Activated CD8-positive, alpha-beta memory T cell treated with anti-CD3 and anti-CD28 coated beads for 36 hours (primary cell): Measurements from ENCODE around the gene ARAP1. TPM values are rescaled to one million over a fixed set of nuclear protein-coding genes. Genes with fewer than 3 reads are reported as not detected.

Experiments
- CTCF ChIA-PET: fragments of 350-600 bp; sonication (Branson Sonifier 250); formaldehyde crosslinking; loops from one replicate; lab custom pipeline; 2021; ENCODE audit warnings: antibody characterized with exemption; lab: Charles Lee
- POLR2A ChIA-PET: fragments of 350-600 bp; sonication (Branson Sonifier 250); formaldehyde crosslinking; loops from one replicate; lab custom pipeline; 2021; ENCODE audit warnings: antibody characterized with exemption; lab: Charles Lee
- total RNA-seq, 2 experiments: library from RNA; stranded (reverse); gene quantifications; one replicate each; pipeline ENCODE4 v1.2.3, GENCODE V29; 2021

ARAP1 gene
- total RNA-seq, 2 experiments from 2014 or later, result 66.7 to 68.5 TPM

- ChIA-PET POLR2A (interaction anchor here (0.7 to 1.2 kb wide), 3 partner anchors 14 to 72 kb away, joined by 3 to 4 read pairs (median 3); partner anchors contain the start of gene STARD10), CTCF (interaction anchor here (1.0 to 6.6 kb wide), 3 partner anchors 14 to 90 kb away, joined by 5 to 59 read pairs (median 5); partner anchors contain the start of gene STARD10)
Measured at GRCh38 chr11:72722050-72722748, 30.0 kb downstream of the ARAP1 start.

DNA sequence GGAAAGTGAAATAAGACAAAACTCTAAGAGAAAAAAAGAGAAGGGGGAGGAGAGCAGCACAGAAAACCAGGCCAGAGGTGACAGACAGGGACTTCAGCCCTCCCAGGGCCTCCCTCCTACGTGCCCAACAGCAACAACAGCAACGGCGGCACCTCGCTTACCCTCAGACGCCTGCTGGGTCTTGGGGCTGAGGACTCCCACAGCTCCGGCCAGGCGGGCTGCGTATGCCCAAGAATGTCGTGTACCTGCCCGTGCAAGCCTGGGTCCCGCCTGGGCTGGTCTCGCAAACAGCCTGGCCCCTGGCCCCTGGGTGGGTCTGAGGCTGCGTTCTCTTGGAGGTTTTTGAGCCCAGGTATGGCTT, 30.5 kb downstream of the ARAP1 start:
- POLR2A ChIA-PET, result interaction anchor here (1.2 kb wide), 1 partner anchor 71 kb away, joined by 3 read pairs; no protein-coding TSS in a partner anchor
- CTCF ChIA-PET, result interaction anchor here (1.4 to 6.6 kb wide), 3 partner anchors 71 to 91 kb away, joined by 3 to 59 read pairs (median 5); partner anchors contain the start of gene STARD10

- CTCF ChIA-PET, result interaction anchor here (1.0 to 1.4 kb wide), 3 partner anchors 71 to 92 kb away, joined by 3 read pairs; partner anchors contain the start of gene STARD10
- POLR2A ChIA-PET, result no interaction called here
Measured at GRCh38 chr11:72721276-72721675, 30.9 kb downstream of the ARAP1 start.

- ChIA-PET CTCF (interaction anchor here (1.0 to 1.4 kb wide), 3 partner anchors 72 to 92 kb away, joined by 3 read pairs; partner anchors contain the start of gene STARD10), POLR2A (no interaction called here)
Measured at GRCh38 chr11:72720784-72721183, 31.4 kb downstream of the ARAP1 start.

GRCh38 chr11:72720047-72720446, 32.2 kb downstream of the ARAP1 start:
- CTCF ChIA-PET, result interaction anchor here (1.0 kb wide), 1 partner anchor 93 kb away, joined by 3 read pairs; no protein-coding TSS in a partner anchor
- POLR2A ChIA-PET, result no interaction called here

- ChIA-PET POLR2A (no interaction called here), CTCF (no interaction called here)
Measured at GRCh38 chr11:72719551-72719950, 32.7 kb downstream of the ARAP1 start.

GRCh38 chr11:72719144-72719543, 33.1 kb downstream of the ARAP1 start:
- CTCF ChIA-PET, result no interaction called here
- POLR2A ChIA-PET, result no interaction called here

- CTCF ChIA-PET, result interaction anchor here (1.5 kb wide), 1 partner anchor 35 kb away, joined by 4 read pairs; no protein-coding TSS in a partner anchor
Measured at GRCh38 chr11:72718101-72718501, 34.1 kb downstream of the ARAP1 start.

DNA sequence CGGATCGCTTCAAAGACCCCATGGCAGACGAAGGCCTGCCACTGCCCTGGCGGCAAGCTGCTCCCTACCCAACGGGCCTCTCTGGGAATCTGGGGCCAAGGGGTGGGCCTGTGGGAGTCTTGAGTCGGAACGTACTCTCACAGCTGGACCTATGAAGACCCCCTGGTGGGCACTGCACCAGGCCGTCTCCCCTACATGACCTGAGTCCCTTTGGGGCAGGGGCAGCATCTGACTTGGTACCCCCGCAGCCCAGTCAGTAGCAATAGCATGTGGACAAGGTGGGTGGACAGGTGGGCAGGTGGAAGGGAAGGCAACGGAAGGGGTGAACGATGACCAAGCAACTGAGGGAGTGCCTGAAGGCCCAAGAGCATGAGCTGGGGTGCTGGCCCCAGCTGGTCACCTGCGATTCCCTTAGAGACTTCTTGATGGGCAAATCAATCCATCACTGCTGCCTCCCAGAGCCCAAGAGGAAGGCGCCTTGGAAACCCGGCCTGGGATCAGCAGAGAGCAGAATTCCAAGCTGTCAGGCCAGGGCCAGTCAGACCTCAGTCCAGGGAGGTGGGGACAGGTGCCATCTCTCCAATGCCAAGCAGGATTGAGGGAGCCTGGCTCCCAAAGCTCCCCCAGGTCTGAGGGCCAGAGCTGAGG, 35.3 kb downstream of the ARAP1 start:
- ChIA-PET CTCF (interaction anchor here (0.9 to 1.5 kb wide), 4 partner anchors 8 to 77 kb away, joined by 3 to 4 read pairs (median 4); partner anchors contain the start of gene STARD10), POLR2A (no interaction called here)

More at GRCh38 chr11:72718101-72718501, 34.1 kb downstream of the ARAP1 start:
- POLR2A ChIA-PET, result no interaction called here

DNA sequence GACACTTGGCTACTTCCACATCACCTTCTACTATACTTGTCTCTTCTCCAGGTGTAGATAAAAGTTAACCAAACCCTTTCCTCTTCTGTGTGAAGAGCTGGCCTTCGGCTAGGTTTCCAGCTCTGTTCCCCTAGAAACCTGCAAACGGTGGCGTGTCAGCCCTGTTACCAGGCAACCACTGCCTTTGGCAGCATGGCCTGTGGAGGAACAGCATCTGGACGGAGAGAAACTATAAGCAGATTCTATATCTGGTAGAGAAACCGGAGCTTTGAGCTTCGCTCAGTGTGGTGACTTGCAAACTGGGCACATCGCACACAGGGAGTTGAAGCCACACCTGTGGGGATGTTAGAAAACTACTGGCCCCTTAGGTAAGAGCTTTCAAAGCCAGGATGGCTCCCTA, 35.9 kb downstream of the ARAP1 start:
- CTCF ChIA-PET, result interaction anchor here (1.2 to 1.5 kb wide), 2 partner anchors 12 to 78 kb away, joined by 3 to 4 read pairs; partner anchors contain the start of gene STARD10

DNA sequence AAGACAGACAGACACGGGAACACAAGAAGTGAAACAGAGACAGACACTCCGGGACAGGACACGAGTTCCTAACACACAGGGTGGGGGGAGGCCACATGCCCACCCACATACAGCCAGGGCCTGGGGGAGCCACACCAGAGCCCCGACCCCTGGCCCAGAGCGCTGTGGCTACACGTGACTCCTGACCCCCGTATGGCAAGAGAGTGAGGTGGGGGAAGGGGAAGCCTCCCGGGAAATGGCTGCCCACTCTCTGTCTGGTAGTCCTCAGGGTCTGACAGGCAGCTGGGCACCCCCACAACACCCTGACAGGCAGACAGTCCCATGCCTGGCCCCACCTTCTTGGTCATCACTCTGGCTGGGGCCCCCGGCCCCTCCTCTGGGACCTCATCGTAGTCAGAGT, 39.4 kb downstream of the ARAP1 start:
- CTCF ChIA-PET, result no interaction called here
- POLR2A ChIA-PET, result no interaction called here

More for the DNA sequence above, 35.9 kb downstream of the ARAP1 start:
- POLR2A ChIA-PET, result interaction anchor here (0.6 kb wide), 1 partner anchor 21 kb away, joined by 3 read pairs; no protein-coding TSS in a partner anchor

- CTCF ChIA-PET, result no interaction called here
- POLR2A ChIA-PET, result no interaction called here
Measured at GRCh38 chr11:72712168-72712751, 39.9 kb downstream of the ARAP1 start.

- ChIA-PET CTCF (interaction anchor here (1.0 kb wide), 1 partner anchor 28 kb away, joined by 3 read pairs; no protein-coding TSS in a partner anchor), POLR2A (no interaction called here)
Measured at GRCh38 chr11:72711141-72711540, 41.1 kb downstream of the ARAP1 start.

DNA sequence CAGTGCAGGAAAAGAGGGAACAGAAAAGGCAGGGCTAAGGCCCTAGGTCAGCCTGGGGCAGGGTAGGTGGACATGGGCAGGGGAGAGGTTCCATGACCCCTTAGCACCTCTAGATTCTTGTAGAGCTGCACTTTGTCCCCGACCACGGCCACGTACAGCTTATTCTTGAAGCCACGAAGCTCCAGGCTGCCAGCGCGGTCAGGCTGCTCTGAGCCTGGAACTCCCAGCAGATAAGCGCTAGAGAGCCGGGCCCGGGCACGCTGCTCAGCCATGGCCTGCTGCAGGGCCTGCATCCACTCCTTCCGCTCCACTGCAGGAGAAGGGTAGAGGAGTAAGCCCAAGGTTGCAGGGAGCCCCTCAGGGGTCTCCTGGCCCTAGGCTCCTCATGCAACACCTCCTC, 41.9 kb downstream of the ARAP1 start:
- CTCF ChIA-PET, result interaction anchor here (1.0 kb wide), 1 partner anchor 27 kb away, joined by 3 read pairs; no protein-coding TSS in a partner anchor
- POLR2A ChIA-PET, result no interaction called here

GRCh38 chr11:72709478-72710238, 42.5 kb downstream of the ARAP1 start:
- ChIA-PET CTCF (interaction anchor here (0.7 to 1.0 kb wide), 2 partner anchors 26 to 687 kb away, joined by 3 read pairs; no protein-coding TSS in a partner anchor), POLR2A (no interaction called here)

GRCh38 chr11:72707032-72707431, 45.2 kb downstream of the ARAP1 start:
- CTCF ChIA-PET, result no interaction called here
- POLR2A ChIA-PET, result no interaction called here

- POLR2A ChIA-PET, result no interaction called here
- CTCF ChIA-PET, result no interaction called here
Measured at GRCh38 chr11:72706579-72706978, 45.6 kb downstream of the ARAP1 start.

DNA sequence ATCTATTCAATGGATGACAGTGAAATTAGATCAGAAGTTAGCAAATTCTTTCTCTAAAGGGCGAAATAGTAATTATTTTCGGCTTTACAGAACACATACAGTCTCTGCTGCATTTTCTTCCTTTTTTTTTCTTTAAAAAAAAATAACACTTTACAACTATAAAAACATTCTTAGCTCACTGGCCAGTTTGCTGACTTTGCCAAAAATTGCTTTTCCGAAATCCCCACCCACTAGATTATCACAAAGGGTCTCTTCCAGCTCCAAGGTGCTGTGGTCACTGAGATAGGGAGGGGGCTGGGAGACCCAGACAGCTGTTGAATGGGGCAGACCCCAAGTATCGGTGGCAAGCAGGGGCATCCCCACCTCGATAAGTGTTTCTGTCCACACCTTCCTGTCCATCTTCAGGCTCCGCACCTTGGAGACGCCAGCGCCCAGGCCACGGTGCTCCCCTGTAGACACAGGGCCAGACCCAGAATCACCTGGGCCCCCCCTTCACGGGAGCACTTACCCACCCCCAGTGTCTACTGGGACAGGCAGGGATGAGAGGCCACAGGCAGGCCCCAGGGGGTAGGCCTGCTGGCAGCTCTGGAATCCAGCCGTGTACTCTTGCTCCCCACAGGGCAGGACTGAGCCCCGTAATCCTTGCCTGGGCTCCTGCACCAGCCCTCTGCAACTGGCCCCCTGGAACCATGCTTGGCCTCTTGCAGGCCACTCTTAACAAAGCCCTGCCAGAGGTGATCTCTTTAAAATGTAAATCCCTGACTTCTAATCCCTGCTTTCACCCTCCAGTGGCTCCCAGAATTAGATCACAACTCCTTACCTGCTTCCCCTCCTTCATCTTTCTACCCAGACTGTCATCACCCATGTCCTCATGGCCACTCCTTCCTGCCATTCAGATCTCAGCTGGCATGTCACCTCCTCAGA, 46.5 kb downstream of the ARAP1 start:
- CTCF ChIA-PET, result no interaction called here
- POLR2A ChIA-PET, result no interaction called here
